NCI-H1436 treated with DMSO at 0.1 percent for 48 hours (cell line): ENCODE measurements around the gene ANAPC2.

ENCODE experiments used
- DNase-seq: peaks from one replicate; lab custom pipeline; 2025; lab: John Stamatoyannopoulos, UW

ANAPC2 gene

GRCh38 chr9:137192859-137193258, 4.5 kb upstream of the ANAPC2 start:
- DNase-seq = no peak

- DNase-seq = no peak
Measured at GRCh38 chr9:137192448-137192780, 4.1 kb upstream of the ANAPC2 start.

GRCh38 chr9:137191691-137192447, 3.5 kb upstream of the ANAPC2 start:
- DNase-seq = no peak

- no peak for DNase-seq
Measured at GRCh38 chr9:137191245-137191644, 2.9 kb upstream of the ANAPC2 start.

- DNase-seq = no peak
Measured at GRCh38 chr9:137190315-137190856, 2.0 kb upstream of the ANAPC2 start.

- DNase-seq = no peak
Measured at GRCh38 chr9:137189297-137190295, 1.2 kb upstream of the ANAPC2 start.

- DNase-seq = no peak
Measured at GRCh38 chr9:137188086-137188489, 272 bp downstream of the ANAPC2 start.

- no peak for DNase-seq
Measured at GRCh38 chr9:137187386-137187785, 974 bp downstream of the ANAPC2 start.

- no peak for DNase-seq
Measured at GRCh38 chr9:137186385-137186784, 2.0 kb downstream of the ANAPC2 start.

- DNase-seq = no peak
Measured at GRCh38 chr9:137185921-137186320, 2.4 kb downstream of the ANAPC2 start.

GRCh38 chr9:137184881-137185660, 3.3 kb downstream of the ANAPC2 start:
- DNase-seq = no peak

GRCh38 chr9:137183980-137184595, 4.3 kb downstream of the ANAPC2 start:
- DNase-seq = no peak

- DNase-seq = no peak
Measured at GRCh38 chr9:137182836-137183235, 5.5 kb downstream of the ANAPC2 start.

- no peak for DNase-seq
Measured at GRCh38 chr9:137181680-137182079, 6.7 kb downstream of the ANAPC2 start.

- DNase-seq = no peak
Measured at GRCh38 chr9:137180491-137180890, 7.9 kb downstream of the ANAPC2 start.

- DNase-seq = no peak
Measured at GRCh38 chr9:137179761-137180160, 8.6 kb downstream of the ANAPC2 start.

GRCh38 chr9:137178939-137179630, 9.3 kb downstream of the ANAPC2 start:
- no peak for DNase-seq

- no peak for DNase-seq
Measured at GRCh38 chr9:137178201-137178938, 10.0 kb downstream of the ANAPC2 start.

GRCh38 chr9:137176302-137177182, 11.8 kb downstream of the ANAPC2 start:
- DNase-seq = no peak
